GM21367 (cell line): ENCODE measurements around the gene RPS21.
"Not testable (repeated sequence)": the region's sequence is repeated elsewhere in the genome, so short reads cannot be mapped to it uniquely, and the experiment has no call there.

Source experiments
- ATAC-seq: cut with Tn5 transposase; IDR thresholded peaks from one replicate; pipeline ENCODE4 v1.9.1; 2021; ENCODE audit not compliant: unreplicated experiment

Gene RPS21

GRCh38 chr20:62364911-62365736 is 21.8 kb upstream of the RPS21 start:
- no peak for ATAC-seq

GRCh38 chr20:62365814-62366369 is 21.0 kb upstream of the RPS21 start:
- no peak for ATAC-seq

- no peak for ATAC-seq
Measured at GRCh38 chr20:62366370-62367135, 20.4 kb upstream of the RPS21 start.

- ATAC-seq, result no peak
Measured at GRCh38 chr20:62367136-62367632, 19.7 kb upstream of the RPS21 start, which contains the start of gene LAMA5. Gene LAMA5 (minus strand): TSS chr20:62367312. CDS start chr20:62367245, 67 bp downstream.

- ATAC-seq, result no peak
Measured at GRCh38 chr20:62367633-62368391, 19.1 kb upstream of the RPS21 start.

- no peak for ATAC-seq
Measured at GRCh38 chr20:62368392-62368975, 18.4 kb upstream of the RPS21 start.

GRCh38 chr20:62368976-62369814 is 17.7 kb upstream of the RPS21 start:
- ATAC-seq, result no peak

GRCh38 chr20:62369815-62370114 is 17.1 kb upstream of the RPS21 start:
- ATAC-seq, result no peak

GRCh38 chr20:62370115-62370806 is 16.6 kb upstream of the RPS21 start:
- ATAC-seq, result no peak

GRCh38 chr20:62370807-62371587 is 15.9 kb upstream of the RPS21 start:
- ATAC-seq, result no peak

- ATAC-seq, result no peak
Measured at GRCh38 chr20:62371588-62372041, 15.3 kb upstream of the RPS21 start.

- no peak for ATAC-seq
Measured at GRCh38 chr20:62372042-62372993, 14.6 kb upstream of the RPS21 start.

GRCh38 chr20:62373631-62374179 is 13.2 kb upstream of the RPS21 start:
- ATAC-seq, result not testable (repeated sequence)

GRCh38 chr20:62374331-62375152 is 12.4 kb upstream of the RPS21 start:
- no peak for ATAC-seq

GRCh38 chr20:62376112-62377063 is 10.5 kb upstream of the RPS21 start:
- ATAC-seq, result no peak
